ENCODE measurements around the gene NOS3.

The NOS3 gene

DNA sequence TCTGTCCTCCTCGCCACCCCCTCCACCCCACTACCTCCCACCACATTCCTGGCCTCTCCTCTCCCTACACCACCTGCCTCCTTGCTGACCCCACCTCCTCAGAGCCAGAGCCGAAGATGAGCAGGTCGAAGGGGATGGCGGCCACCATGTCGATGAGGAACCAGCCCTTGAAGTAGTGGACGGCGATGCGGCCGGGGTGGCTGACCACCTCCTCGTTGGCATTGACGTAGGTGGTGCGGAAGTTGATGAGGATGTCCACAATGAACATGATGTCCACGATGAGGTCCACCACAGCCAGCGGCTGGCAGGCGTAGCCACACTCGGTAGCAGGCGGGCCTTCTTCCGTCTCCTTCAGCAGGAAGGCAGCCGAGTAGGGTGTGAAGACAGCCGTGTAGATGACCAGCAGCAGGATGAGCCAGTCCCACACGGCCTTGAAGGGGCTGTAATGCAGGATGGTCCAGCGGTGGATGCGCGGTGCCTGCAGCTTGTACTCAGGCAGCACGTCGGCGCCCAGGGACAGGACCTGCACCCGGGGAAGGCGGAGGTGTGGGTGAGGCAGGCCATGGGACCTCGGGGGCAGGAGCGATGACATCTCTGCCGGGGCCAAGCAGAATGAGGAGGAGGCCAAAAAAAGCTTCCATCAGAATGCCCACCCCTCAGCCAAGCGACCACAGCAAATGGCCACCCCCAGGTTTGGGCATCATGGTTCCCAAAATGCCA is 38.3 kb upstream of the NOS3 start:
- Histone ChIP-seq H3K4me1 (ENCODE audit: control insufficient read depth in 1 of 2, insufficient read depth in 2 of 2, low read length in 2 of 2) (no peaks in the 10 kb centered on the region), H3K27ac (ENCODE audit: low read depth, low read length) (no peak overlapping the region), H3K4me3 (ENCODE audit: low read depth in 1 of 2, low read length in 2 of 2) (no peak overlapping the region), H3K36me3 (ENCODE audit: control insufficient read depth in 1 of 2, insufficient read depth in 2 of 2, low read length in 2 of 2) (no peaks in the 10 kb centered on the region), H3K9ac (ENCODE audit: low read depth in 1 of 2, low read length in 2 of 2) (no peak overlapping the region), H3K9me3 (ENCODE audit: control insufficient read depth in 1 of 2, low read length in 2 of 2) (no peaks in the 10 kb centered on the region), H3K27me3 (ENCODE audit: control insufficient read depth in 1 of 2, insufficient read depth in 2 of 2, low read length in 2 of 2) (no peaks in the 10 kb centered on the region)

DNA sequence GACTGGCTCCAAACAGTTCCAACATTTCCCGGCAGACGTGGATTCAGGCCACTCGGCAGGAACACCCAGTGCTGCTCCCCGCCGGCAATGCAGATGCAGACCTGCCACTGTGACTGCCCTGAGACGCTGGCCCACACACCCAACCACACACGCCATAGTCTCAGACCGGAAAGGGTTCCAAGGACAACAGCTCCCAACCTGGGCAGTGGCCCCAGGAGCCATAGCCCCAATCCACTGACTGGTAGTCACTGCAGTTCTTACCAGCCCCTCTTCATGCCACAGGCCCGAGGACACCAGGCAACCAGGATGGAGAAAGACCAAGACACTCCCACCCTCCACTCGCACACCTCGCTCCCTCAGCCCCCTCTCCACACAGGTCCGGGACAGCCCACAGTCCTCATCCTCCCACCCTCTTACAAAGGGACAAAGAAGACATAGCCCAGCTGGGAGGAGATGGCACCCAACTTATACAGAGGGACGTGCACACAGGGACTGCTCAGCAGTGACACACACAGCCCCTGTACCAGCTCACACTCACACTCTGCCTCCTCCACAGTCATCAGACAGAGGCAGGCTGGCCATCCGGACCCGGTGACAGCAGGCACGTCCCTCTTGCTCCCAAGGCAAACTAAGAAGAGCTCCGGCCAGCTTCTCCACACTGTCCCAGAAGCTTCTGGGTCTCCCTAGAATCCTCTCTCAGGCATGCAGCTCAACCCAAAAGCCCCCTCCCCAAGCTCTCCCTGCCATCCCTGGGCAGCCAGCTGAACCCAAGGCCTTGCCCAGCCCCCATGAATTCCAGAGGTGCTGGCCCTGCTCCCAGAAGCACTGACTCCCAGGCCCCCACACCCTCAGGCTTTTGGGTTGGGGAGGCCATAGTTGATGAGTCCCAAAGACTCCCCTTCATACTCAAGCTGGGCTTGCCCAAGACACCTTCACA is 37.5 kb upstream of the NOS3 start:
- Histone ChIP-seq H3K36me3 (ENCODE audit: control insufficient read depth in 1 of 2, insufficient read depth in 2 of 2, low read length in 2 of 2) (no peaks in the 10 kb centered on the region), H3K4me1 (ENCODE audit: control insufficient read depth in 1 of 2, insufficient read depth in 2 of 2, low read length in 2 of 2) (no peaks in the 10 kb centered on the region), H3K27ac (ENCODE audit: low read depth, low read length) (no peak overlapping the region), H3K9ac (ENCODE audit: low read depth in 1 of 2, low read length in 2 of 2) (no peak overlapping the region), H3K9me3 (ENCODE audit: control insufficient read depth in 1 of 2, low read length in 2 of 2) (no peaks in the 10 kb centered on the region), H3K4me3 (ENCODE audit: low read depth in 1 of 2, low read length in 2 of 2) (no peak overlapping the region), H3K27me3 (ENCODE audit: control insufficient read depth in 1 of 2, insufficient read depth in 2 of 2, low read length in 2 of 2) (no peaks in the 10 kb centered on the region)

DNA sequence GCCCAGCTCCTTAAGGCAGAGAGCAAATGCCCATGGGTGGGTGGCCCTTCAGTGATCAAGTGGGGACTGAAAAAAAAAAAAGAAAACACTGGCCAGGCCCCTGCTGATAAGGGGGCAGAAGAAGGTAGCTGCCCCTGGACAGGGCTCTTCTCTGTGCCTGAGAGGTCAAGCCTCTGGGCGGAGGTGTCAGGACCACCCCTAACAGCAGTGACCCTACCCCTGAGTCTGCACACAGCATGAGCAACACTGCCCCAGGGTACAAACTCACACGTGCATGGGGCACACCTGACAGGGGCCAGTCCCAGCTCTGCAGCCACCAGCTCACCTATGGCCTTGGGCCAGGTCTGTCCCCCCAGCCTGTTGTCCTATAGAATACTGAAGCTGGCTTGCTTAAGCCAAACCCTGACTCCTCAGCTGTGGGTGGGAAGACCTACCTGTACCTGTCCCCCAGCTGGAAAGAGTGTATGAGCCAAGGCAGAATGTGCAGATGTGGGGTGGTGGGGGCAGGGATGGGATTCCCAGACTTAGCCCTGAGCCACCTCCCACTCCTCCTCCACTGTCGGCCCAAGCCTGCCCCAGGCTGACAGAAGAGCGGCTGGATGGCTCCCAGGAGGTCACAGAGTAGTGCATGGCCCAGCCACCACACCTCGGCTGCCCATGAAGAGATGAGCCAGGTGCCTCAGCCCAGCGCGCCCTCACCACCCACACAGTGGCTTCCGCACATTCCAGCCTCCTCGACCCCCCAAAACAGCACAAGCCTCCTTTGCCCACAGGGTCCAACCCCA is 36.4 kb upstream of the NOS3 start:
- H3K27ac ChIP-seq (ENCODE audit: low read depth, low read length), result no peak overlapping the region
- H3K4me1 ChIP-seq (ENCODE audit: control insufficient read depth in 1 of 2, insufficient read depth in 2 of 2, low read length in 2 of 2), result no peaks in the 10 kb centered on the region
- no peaks in the 10 kb centered on the region for H3K9me3 ChIP-seq (ENCODE audit: control insufficient read depth in 1 of 2, low read length in 2 of 2)
- H3K27me3 ChIP-seq (ENCODE audit: control insufficient read depth in 1 of 2, insufficient read depth in 2 of 2, low read length in 2 of 2), result no peaks in the 10 kb centered on the region
- H3K9ac ChIP-seq (ENCODE audit: low read depth in 1 of 2, low read length in 2 of 2), result no peak overlapping the region
- H3K4me3 ChIP-seq (ENCODE audit: low read depth in 1 of 2, low read length in 2 of 2), result peak overlapping the region in 1 of 2 donors; percentile 5
- no peaks in the 10 kb centered on the region for H3K36me3 ChIP-seq (ENCODE audit: control insufficient read depth in 1 of 2, insufficient read depth in 2 of 2, low read length in 2 of 2)

DNA sequence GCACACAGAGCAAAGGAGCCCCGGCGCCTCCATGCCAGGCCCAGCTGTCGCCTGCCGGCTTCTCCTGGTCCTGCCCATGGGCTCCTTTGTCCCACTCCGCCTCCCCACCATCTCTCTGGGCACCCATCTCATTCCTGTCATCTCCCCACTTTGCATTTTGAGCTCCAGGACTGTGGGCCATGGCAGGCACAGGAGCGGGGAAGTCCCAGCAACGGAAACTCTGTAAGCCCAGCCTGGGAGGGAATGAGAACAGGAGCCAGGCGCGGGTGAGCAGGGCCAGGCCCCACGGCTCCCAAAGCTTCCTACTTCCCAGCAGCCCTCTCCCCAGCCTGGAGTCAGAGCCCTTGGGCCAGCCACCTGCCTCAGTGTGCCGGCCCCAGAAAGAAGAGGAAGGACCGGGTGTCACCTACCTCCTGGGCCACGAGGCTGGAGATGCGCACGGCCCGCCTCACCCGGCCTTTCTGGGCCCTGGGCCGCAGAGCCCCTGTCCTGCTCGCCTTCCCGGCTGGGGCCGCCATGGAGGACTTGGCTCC is 35.8 kb upstream of the NOS3 start:
- Histone ChIP-seq H3K4me1 (ENCODE audit: control insufficient read depth in 1 of 2, insufficient read depth in 2 of 2, low read length in 2 of 2) (no peaks in the 10 kb centered on the region), H3K27ac (ENCODE audit: low read depth, low read length) (no peak overlapping the region), H3K27me3 (ENCODE audit: control insufficient read depth in 1 of 2, insufficient read depth in 2 of 2, low read length in 2 of 2) (no peaks in the 10 kb centered on the region), H3K36me3 (ENCODE audit: control insufficient read depth in 1 of 2, insufficient read depth in 2 of 2, low read length in 2 of 2) (no peaks in the 10 kb centered on the region), H3K9ac (ENCODE audit: low read depth in 1 of 2, low read length in 2 of 2) (no peak overlapping the region), H3K4me3 (ENCODE audit: low read depth in 1 of 2, low read length in 2 of 2) (peak overlapping the region in 1 of 2 donors; percentile 5), H3K9me3 (ENCODE audit: control insufficient read depth in 1 of 2, low read length in 2 of 2) (no peaks in the 10 kb centered on the region)

DNA sequence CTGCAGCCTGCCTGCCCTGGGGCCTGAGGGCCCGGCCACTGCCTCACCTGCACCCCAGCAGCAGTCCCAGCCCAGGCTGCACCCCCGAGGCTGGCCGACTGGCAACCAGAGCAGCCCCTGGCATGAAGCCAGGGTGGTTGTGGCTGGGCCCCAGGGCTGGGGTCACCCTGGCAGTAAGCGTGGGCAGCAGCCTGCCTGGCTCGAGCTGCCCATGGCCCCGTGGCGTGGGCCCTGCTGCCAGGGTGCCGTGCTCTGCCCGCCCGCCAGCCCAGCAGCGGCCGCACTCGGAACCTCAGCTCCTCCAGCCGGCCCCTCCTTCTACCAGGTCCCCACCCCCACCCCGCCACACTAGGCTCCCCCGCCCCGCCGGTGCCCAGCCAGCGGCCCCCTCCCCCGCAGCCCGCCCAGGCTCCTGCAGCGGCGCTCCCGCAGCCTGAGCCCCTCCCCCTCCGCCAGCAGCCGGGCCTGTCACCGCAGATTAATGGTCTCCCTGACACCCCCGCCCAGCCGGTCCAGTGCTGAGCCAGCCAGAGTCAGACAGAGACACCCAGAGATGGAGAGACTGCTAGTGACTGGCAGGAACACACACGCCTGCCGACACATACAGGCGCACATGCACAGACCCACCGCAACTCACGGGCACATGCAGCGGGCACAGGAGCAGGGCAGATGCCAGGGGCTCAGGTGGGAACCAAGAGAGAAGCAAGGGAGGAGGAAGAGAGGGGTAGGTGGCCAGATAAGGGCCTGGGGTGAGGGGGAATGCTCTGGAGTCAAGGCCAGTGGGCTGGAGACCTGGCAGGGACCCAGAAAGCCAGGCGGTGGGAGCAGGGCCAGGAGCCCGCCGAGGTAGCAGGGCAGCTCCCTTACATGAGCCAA is 35.1 kb upstream of the NOS3 start:
- Histone ChIP-seq H3K36me3 (ENCODE audit: control insufficient read depth in 1 of 2, insufficient read depth in 2 of 2, low read length in 2 of 2) (no peaks in the 10 kb centered on the region), H3K27ac (ENCODE audit: low read depth, low read length) (no peak overlapping the region), H3K4me3 (ENCODE audit: low read depth in 1 of 2, low read length in 2 of 2) (no peak overlapping the region), H3K27me3 (ENCODE audit: control insufficient read depth in 1 of 2, insufficient read depth in 2 of 2, low read length in 2 of 2) (no peaks in the 10 kb centered on the region), H3K9ac (ENCODE audit: low read depth in 1 of 2, low read length in 2 of 2) (no peak overlapping the region), H3K4me1 (ENCODE audit: control insufficient read depth in 1 of 2, insufficient read depth in 2 of 2, low read length in 2 of 2) (no peaks in the 10 kb centered on the region), H3K9me3 (ENCODE audit: control insufficient read depth in 1 of 2, low read length in 2 of 2) (no peaks in the 10 kb centered on the region)

DNA sequence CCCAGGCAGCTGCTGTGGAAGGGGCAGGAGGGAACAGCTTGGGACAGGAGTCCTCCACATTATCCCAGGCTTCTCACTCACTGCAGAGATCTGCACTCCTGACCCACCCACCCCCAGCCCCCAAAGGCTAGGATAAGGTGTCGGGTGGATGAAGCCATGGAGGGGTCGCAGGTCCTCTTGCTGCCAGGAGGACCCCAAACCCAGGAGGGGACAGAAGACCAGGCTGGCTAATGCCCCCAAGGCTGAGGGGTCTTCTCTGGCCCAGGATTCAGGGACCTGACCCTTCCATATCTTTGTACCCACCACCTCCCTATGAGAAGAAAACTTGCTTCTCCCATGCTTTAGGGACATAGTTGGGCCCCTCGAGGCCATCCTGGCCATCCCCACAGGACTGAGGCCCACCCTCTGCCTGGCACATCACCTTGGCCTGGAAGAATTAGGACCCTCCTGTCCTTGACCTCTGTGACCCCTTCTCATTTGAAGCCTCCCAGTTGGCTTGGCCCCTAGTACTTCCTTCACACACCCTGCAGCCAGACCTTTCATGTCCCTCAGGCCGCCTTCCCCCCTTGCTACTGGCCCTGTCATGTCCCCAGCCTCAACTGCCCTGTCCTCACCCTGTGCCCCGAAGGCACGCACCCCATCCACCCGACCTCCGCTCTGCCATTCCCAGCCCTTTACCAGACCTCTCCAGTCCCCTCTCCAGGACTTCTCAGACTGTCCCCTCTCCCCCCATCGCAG is 34.3 kb upstream of the NOS3 start:
- Histone ChIP-seq H3K4me3 (ENCODE audit: low read depth in 1 of 2, low read length in 2 of 2) (no peak overlapping the region), H3K9ac (ENCODE audit: low read depth in 1 of 2, low read length in 2 of 2) (no peak overlapping the region), H3K4me1 (ENCODE audit: control insufficient read depth in 1 of 2, insufficient read depth in 2 of 2, low read length in 2 of 2) (no peaks in the 10 kb centered on the region), H3K36me3 (ENCODE audit: control insufficient read depth in 1 of 2, insufficient read depth in 2 of 2, low read length in 2 of 2) (no peaks in the 10 kb centered on the region), H3K9me3 (ENCODE audit: control insufficient read depth in 1 of 2, low read length in 2 of 2) (no peaks in the 10 kb centered on the region), H3K27me3 (ENCODE audit: control insufficient read depth in 1 of 2, insufficient read depth in 2 of 2, low read length in 2 of 2) (no peaks in the 10 kb centered on the region), H3K27ac (ENCODE audit: low read depth, low read length) (no peak overlapping the region)

DNA sequence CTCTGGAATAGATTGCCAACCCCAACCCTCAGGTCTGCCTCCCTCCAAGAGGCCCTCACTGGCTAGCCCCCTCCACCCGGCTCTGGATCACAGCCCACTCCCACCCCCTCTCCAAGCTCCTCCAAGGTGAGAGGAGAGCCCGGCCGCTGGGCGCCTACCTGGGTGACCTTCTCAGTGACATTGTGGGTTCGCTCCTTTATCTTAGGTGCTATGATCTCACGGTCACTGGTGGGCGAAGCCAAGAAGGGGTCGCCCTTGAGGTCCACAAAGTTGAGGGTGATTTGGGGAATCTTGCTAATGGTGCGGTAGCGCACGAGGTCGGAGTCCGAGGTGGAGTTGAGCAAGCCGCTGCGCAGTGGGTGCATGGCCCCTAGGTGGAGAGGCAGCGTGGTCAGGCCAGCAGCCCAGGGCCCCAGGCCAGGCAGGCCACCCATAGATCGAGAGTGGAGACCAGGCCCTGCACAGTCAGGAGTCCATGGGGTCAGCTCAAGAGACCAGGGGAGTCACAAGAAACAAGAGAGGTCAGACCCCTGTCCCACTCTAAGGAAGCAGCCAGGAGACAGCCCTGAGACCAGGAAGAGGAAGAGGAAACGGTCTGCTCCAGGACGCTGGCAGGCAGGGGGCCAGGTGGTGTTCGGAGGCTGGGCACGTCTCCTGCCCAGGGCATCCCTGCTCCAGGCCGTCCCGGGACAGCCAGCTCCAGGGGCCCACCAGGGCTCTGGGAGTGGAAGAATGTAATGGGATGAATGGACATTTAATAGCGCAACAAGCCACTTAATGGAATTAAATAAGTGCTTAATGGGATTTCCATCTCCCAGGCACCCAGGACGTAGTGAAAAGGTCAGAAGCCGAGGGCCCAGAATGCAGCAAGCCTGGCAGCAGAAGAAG is 33.4 kb upstream of the NOS3 start:
- Histone ChIP-seq H3K9me3 (ENCODE audit: control insufficient read depth in 1 of 2, low read length in 2 of 2) (no peaks in the 10 kb centered on the region), H3K9ac (ENCODE audit: low read depth in 1 of 2, low read length in 2 of 2) (no peak overlapping the region), H3K27me3 (ENCODE audit: control insufficient read depth in 1 of 2, insufficient read depth in 2 of 2, low read length in 2 of 2) (no peaks in the 10 kb centered on the region), H3K4me3 (ENCODE audit: low read depth in 1 of 2, low read length in 2 of 2) (no peak overlapping the region), H3K4me1 (ENCODE audit: control insufficient read depth in 1 of 2, insufficient read depth in 2 of 2, low read length in 2 of 2) (peaks cover 0 to 5% of the 10 kb centered on the region in 2 donors), H3K27ac (ENCODE audit: low read depth, low read length) (no peak overlapping the region), H3K36me3 (ENCODE audit: control insufficient read depth in 1 of 2, insufficient read depth in 2 of 2, low read length in 2 of 2) (no peaks in the 10 kb centered on the region)

DNA sequence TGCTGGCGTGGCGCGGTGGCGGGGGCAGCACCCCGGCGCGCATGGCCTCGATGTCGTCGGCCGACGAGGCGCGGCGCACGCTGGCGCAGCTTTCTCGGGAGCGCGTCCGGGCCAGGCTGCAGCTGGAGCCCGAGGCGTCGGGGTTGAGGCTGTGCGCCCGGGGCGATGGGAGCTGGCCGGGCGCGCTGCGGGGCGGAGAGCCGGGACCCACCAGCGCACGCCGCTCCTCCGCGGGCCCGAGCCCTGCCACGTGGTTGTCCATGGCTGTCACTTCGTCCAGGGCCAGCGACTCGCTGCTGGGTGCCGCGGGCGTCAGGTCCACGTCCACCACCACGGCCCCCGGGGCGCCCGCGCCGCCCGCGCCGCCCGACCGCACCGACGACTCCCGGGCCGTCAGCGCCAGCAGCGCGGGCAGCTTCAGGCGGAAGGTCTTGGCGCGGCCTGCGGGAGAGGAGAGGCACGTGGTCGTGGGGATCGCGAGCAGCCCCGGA is 32.7 kb upstream of the NOS3 start:
- H3K27me3 ChIP-seq (ENCODE audit: control insufficient read depth in 1 of 2, insufficient read depth in 2 of 2, low read length in 2 of 2), result no peaks in the 10 kb centered on the region
- H3K9ac ChIP-seq (ENCODE audit: low read depth in 1 of 2, low read length in 2 of 2), result no peak overlapping the region
- peaks cover 0 to 5% of the 10 kb centered on the region in 2 donors for H3K4me1 ChIP-seq (ENCODE audit: control insufficient read depth in 1 of 2, insufficient read depth in 2 of 2, low read length in 2 of 2)
- no peak overlapping the region for H3K27ac ChIP-seq (ENCODE audit: low read depth, low read length)
- no peaks in the 10 kb centered on the region for H3K36me3 ChIP-seq (ENCODE audit: control insufficient read depth in 1 of 2, insufficient read depth in 2 of 2, low read length in 2 of 2)
- H3K9me3 ChIP-seq (ENCODE audit: control insufficient read depth in 1 of 2, low read length in 2 of 2), result no peaks in the 10 kb centered on the region
- H3K4me3 ChIP-seq (ENCODE audit: low read depth in 1 of 2, low read length in 2 of 2), result no peak overlapping the region
